Activated naive CD4-positive, alpha-beta T cell (primary cell): Measurements from ENCODE around the gene MAGEB17.

Experiments used
- DNase-seq, 4 experiments: peaks; one replicate each; lab custom pipeline; 2025; lab: John Stamatoyannopoulos, UW

The MAGEB17 gene

DNA sequence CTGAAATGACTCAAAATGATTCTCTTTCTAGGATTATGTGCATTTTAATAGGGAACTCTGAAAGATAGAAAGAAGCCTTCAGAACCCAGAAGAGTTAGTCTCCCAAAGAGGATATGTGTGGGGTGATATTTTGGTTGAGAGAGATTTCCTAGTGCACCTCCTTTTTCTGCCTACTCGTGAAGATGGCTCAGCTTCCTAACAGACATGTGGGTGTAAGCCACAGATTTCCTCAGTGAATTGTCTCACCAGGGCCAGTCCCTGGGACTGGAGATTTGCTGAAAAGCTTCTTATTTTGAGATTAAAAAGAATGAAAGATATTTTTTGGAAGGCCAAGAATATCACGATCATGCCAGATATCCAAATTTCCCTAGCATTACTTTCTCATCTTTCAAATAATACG, 42.8 kb downstream of the MAGEB17 start:
- no peak for DNase-seq

DNA sequence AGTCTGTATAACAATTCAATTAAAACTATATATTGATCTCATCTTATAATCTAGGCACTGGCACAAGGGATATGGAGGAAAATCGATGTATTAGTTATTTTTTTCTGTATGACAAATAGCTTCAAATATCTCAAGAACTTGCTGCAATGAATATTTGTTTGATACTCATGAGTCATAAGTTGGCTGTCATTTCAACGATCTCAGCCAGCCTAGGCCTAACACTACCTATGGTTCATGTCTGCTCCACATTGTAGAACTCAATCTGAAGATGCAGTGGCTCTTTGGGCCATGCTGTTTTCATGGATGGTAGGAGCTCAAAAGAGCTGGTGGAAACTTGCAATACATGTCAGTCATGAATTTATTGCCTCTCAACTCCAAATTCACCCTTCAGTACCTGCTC, 44.7 kb downstream of the MAGEB17 start:
- no peak for DNase-seq

DNA sequence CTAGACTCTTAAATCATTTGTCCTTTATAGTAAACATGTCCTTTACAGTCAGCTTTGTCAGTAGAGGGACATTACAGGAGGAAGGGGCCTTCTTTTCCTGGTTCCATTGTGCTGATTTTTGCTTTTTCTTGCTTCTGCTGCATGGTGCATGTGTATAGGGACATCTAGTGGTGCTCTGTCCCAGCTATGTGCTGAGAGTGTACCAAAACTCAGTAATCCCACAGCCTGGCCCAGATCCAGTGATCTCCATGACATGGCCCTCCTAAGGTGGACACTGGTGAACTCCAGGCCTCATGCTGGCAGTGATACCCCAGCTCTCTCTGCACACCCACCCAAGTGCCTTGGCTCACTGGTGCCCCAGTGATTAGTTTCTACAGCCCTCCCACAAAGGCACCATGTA, 45.2 kb downstream of the MAGEB17 start:
- no peak for DNase-seq

DNA sequence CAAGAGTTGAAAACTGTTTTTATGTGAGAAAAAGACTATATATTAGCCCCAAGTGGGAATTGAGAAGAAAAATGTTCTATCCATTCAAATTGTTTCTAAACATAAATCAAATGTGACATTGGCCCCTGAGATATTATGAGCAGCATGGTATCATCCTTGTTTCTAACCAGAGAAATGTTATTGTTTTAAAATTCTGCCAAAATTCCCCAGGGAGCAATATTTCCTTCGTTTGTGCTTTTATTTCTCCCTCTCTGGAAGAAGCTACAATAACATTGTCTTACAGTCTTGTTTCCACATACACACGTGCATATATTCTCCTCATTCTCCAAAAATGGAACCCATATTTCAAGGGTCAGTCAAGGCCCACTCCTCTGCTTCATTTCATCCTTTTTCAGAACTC, 46.7 kb downstream of the MAGEB17 start:
- DNase-seq, result no peak

DNA sequence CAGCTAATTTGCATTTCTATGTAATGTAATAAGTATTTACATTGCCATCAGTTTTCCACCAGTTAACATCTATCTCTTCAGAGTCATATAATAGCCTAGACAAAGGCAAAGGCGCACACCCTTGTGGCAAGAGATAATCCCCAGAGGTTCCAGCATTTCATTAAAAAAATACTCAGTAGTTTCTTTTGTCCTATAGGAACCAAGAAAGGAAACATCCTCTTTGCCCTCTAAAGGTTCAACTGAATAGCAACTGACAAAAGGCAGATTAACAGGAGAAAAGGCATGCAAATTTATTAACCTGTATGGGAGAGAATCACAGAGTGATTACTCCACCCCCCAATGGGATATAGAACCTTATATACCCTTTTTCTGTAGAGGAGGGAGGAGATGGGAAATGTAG, 48.4 kb downstream of the MAGEB17 start:
- no peak for DNase-seq
